HG03342 (cell line): ENCODE data around the gene VEGFB.

Experiments used
- ATAC-seq: cut with Tn5 transposase; IDR thresholded peaks from one replicate; pipeline ENCODE4 v1.9.1; 2021; ENCODE audit warnings: mild to moderate bottlenecking, moderate library complexity; ENCODE audit not compliant: unreplicated experiment

The VEGFB gene, protein sequence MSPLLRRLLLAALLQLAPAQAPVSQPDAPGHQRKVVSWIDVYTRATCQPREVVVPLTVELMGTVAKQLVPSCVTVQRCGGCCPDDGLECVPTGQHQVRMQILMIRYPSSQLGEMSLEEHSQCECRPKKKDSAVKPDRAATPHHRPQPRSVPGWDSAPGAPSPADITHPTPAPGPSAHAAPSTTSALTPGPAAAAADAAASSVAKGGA

DNA sequence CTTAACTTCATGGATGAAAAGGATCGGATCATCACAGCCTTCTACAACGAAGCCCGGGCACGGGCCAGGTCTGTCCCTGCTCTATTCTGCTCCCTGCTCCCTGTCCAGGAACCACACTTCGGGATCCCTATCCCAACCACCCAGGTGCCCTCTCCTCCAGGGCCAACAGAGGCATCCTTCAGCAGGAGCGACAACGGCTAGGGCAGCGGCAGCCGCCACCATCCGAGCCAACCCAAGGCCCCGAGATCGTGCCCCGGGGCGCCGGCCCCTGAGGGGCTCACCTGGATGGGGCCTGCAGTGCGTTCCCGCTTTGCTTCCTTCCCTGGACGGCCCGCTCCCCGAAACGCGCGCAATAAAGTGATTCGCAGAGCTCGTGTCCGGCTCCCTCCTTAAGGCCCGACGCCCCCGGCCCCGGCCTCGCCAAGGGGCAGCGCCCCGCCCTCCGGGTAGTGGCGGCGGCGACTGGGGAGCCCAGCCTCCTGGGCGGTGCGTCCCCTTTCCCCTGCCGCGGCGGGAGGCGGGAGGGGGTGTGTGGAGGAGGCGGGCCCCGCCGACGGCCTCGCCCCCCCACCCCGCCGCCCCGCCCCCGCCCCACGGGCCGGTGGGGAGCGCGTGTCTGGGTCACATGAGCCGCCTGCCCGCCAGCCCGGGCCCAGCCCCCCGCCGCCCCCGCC, at the start of gene VEGFB:
TSS of gene VEGFB (plus strand) at position 672 of the 674 bp plus-strand sequence. CDS start 250 bp downstream, outside the sequence.
- no peak for ATAC-seq

DNA sequence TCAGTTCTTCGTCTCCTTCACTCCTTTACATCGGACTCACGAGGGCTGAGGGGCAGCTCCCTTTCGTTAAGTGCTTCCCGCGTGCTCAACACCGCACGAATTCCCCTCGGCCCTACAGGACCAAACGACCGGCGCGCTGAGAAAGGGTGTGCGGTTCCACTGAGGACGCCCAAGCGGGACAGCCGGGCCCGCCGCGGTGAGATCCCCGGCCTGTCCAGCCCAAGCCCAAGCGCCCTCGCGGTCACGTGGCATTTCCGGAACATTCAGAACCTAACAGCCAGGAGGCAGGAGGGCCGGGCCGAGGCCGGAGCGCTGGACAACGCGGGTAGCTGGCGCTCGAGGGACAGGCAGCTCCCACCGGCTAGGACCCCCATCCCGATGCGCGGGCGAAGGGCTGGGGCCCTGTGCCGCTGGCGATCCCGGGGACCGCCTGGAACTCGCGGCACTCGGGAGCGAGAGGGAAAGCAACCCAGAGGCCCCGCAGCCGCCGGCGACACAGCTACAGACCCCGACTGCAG, 49.1 kb upstream of the VEGFB start:
- ATAC-seq, result peak; percentile 16

DNA sequence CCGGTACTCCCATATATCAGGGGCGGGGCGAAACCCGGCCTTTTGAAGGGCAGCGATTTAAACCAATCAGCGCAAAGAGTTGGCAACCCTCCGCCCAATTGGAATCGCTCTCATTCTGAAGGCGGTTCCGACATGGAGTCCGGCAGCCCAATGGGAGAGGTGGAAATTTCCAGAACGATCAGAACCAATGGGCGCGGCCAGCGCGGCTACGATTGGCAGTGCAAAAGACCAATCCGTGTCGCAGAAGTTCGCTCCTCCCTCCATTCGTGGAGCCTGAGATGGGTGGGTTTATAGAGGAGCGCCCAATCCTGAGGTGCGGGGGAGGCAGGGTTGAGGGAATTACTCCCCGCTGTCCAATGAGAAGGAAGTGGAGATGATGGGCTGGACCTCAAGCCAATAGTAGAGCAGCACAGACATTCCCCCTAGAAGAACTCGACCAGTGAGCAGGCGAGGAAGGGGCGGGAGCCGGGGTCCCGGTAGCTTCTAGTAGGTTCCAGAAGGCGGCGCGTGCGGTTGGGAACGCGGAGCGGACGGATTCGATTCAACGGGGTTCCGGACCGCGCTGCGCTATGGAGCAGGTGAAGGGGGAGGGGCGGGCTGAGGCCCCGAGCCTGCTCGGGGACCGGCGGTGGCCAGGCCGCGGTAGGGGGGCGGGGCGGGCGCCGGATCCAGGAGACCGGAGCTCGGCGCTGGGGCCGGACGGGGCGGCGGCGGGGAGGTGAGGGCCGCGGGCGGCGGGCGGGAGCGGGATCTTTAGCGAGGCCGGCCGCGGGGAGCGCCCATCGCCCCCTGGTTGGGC, 48.5 kb upstream of the VEGFB start, which contains the start of gene STIP1:
TSS of gene STIP1 (plus strand) at position 479 of the 799 bp plus-strand sequence. CDS start at position 570, 91 bp downstream.
- ATAC-seq, result peak; percentile 85

DNA sequence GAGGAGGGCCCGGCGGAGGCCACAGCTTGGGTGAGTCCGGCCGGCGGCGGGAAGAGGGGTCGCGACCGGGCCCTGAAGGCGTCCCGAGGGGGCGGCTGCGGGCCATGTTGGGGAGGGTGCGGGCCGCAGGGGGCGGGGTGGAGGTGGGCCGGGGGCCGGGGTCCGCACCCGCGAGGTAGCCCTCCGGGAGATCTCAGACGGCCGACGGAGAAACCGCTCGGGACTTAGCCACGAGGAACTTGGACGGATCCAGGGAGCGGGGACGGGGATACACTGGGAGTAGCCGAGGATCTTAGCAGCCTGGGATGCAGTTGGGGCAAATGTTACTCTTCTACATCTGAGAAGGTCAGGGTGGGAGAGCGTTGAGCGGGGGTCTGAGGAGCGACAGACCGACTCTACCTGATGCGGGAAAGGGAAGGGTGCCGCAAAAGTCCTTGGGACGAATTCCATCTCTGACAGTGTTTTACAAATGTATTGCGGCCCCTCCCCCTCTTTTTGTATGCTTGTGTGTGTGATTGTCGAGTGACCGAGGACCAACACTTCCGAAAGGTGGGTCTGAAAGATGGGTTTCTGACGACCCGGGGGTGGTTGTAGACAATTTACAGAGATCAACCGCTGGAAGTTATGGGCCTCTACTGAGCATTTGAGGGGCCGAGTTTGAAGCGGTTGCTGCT, 47.8 kb upstream of the VEGFB start:
- ATAC-seq, result no peak

DNA sequence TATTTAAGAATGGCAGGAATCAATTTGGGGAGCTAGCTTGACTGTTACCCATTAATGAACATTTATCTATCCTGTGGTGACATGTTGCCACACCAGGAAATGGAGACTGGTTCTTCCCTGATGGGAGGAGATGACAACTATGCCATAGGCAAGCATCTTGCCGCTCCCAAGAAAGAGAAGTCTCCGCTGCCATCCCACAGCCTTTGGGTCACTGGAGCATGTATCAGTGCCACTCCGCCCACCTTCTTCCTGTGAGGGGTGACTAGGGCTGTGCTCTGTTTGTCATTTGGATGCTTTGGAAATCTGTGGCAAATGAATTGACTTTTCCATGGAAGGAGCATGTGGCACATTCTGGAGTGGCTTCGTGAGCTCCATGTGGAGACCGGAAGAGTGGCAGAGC, 42.0 kb upstream of the VEGFB start:
- ATAC-seq, result no peak

DNA sequence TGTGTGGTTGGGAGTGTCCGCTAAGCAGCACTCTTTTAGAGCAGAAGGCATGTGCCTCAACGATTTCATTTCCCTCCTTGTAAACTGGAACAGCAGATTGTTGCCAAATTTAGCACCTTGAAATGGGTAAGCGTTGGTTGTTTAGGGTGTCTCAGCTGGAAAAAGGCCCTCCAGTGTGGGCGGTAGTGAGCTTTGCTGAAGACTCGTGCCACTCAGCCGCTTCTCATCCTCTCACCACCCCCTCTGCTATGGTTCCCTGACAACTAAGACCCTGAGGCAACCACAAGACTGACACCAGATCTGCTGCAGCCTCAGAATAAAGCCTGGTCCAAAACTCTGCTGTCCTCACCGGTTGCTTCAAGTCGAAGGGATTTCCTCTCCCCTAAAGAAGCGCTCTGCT, 37.8 kb upstream of the VEGFB start:
- no peak for ATAC-seq

DNA sequence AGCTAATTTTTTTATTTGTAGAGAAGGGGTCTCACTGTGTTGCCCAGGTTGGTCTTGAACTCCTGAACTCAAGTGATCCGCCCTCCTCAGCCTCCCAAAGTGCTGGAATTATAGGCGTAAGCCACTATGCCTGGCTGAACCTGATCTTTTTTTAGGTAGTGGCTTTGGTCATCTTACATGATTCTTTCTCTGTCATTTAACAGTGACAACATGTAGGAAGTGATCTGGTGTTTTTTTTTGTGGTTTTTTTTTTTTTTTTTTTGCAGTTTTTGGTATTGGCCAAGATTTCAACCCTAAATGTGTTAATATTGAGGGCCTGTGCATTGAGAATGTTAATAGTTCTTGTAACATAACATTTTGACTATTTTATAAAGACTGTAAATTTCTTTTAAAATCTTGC, 35.9 kb upstream of the VEGFB start:
- ATAC-seq, result no peak

DNA sequence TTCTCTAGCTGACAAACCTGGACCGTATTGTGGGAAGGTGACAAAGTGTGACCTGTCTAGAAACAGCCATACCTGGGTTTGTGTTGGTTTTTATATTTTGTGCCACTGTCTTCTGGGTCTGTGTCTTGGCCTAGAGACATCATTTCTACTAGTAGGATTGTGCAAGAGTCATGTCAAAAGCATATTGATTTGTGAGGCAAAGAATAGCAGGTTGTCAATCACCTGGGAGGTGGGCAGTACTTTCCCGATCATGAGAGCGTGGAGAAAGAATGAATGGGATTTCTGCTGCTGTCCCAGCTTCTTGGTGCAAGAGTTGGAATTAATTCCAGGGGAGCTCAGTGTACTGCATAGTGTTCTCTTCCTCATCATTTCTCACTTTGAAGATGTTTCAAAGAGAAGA, 32.8 kb upstream of the VEGFB start:
- ATAC-seq, result no peak

DNA sequence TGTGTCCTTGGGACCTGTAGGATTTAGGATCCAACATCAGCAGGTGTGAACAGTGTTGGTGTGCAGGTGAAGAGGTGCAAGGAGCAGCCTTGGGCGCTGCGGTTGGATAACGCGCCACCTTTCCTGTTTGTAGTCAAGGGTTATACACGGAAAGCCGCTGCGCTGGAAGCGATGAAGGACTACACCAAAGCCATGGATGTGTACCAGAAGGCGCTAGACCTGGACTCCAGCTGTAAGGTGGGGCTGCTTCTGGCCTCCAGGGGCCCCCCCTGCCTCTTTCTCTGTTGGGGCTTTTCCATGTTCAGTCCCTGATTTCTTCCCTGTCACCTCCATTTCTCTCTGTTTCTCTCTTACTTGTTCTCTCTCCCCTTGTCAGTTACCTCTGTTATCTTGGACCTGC, 31.4 kb upstream of the VEGFB start:
- no peak for ATAC-seq

DNA sequence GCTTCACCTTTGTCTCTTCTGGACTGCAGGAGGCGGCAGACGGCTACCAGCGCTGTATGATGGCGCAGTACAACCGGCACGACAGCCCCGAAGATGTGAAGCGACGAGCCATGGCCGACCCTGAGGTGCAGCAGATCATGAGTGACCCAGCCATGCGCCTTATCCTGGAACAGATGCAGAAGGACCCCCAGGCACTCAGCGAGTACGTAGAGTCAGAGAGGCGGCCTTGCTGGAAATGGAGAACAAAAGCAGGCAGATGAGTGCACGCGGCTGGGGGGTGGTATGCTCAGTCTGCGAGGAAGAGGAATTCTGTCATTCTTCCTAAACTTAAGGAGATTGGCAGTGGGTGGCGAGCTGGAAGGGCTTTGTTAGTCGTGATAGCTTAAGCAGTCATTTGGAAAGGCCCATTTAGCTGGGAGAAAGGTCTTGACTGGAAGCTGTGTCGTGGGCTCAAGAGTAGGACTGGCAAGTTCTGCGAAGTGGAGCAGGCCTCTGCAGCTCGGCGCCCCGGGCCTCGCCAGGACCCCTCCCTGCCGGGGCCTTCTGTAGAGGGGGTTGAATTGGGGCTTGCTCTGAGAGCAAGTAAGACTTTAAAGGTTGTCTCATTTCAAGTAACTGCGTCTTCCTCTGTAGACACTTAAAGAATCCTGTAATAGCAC, 30.8 kb upstream of the VEGFB start:
- no peak for ATAC-seq

DNA sequence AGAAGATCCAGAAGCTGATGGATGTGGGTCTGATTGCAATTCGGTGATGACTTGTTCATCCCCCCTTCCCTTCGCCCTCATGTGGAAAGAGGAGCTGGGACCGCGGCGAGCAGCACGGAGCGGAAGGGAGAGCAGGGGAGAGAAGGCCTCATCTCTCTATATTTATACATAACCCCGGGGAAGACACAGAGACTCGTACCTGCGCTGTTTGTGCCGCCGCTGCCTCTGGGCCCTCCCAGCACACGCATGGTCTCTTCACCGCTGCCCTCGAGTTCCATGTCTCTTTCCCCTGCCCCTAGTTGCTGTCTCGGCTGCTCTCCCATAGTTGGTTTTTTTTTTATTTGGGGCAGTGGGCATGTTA, 30.3 kb upstream of the VEGFB start:
- no peak for ATAC-seq

DNA sequence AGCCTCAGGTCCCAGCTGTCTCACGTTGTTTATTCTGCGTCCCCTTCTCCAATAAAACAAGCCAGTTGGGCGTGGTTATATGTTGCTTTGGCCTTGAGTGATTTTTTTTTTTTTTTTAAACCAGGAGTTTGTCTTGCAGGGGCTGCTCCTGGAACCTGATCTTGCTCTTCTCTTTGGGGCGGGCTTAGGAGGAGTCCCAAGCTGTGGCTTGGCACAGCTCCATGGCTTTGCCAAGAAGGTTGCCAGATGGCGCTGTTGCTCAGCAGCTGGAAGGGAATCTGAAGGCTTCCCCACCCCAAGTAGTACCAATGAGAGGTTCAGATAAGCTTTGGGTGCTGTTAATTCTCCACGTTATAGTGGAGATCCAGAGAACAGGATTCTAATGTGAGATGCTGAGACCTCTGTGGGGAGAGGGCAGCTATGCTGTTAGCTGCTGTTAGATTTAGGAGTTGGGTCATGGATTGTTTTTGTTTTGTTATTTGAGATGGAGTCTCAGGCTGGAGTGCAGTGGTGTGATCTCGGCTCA, 29.9 kb upstream of the VEGFB start:
- ATAC-seq, result no peak

DNA sequence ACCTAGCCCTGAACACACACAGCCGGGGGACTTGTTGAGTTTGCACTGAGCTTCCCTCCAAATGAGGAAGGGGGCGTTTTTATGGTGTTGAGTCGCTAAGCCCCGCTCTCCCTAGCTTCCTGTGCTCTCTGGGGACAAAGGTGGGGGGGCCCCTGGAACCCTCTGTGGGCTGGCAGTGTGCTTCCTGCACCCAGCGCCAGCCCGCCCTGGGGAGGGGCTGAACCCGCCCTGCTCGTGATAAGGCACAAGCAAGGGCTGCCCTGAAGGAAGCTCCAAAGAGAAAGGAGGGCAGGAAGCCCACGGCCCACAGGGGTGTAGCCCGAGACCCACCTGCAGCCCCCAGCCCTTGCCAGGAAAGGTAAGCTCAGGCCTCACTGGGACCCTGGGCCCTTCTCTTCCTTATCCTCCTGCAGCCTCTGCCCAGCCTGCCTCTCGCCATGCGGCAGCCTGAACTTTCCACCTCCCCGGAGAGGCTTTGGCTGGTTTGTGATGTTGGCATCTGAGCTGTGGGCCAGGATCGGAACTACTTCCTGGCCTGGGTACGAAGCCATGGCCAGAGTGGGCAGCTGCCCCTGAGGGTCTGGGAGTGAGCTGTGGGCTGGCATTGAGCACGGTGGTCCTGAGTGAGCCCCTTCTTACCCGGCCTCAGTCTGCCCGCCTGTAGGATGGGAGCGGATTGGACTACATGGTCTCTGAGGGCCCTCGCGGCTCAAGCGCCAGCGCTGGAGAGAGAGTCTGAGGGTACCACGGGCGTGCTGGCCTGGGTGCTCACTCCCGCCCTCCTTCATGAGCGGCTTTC, 27.7 kb upstream of the VEGFB start, which contains the start of gene FERMT3:
TSS of gene FERMT3 (plus strand) at position 265 of the 799 bp plus-strand sequence. CDS start 644 bp downstream, outside the sequence.
- ATAC-seq, result no peak

DNA sequence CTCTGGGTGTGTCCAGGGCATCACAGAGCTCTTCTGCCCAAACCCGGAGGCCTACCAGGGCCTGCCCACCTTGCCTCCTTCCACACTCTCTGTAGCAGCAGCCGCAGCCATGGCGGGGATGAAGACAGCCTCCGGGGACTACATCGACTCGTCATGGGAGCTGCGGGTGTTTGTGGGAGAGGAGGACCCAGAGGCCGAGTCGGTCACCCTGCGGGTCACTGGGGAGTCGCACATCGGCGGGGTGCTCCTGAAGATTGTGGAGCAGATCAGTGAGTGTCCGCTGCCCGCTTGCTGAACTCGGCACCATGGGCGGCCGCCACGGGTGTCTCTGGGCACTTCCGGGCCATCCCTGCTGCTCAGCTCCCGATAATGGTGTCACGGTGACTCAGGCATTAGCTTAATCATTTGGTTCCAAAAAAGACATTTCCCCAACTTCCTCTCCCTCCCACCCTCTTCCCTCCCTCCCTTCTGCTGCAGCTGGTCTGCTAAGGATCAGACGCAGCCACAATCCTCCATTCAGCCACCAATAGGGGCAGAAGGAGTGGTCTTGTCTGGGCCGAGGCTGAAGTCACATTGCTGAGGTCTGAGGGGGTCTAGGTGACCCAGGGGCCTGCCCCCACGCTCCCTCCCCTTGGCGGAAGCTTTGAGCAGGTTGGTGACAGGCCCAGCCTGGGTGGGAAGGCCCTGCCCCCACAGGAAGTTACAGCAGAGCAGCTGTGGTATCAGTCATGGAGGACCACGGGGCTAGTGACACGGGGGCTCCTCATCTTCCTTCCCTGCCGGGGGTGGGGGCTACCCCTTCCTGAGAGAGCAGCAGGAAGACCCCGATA, 26.9 kb upstream of the VEGFB start:
- ATAC-seq, result peak; percentile 56

DNA sequence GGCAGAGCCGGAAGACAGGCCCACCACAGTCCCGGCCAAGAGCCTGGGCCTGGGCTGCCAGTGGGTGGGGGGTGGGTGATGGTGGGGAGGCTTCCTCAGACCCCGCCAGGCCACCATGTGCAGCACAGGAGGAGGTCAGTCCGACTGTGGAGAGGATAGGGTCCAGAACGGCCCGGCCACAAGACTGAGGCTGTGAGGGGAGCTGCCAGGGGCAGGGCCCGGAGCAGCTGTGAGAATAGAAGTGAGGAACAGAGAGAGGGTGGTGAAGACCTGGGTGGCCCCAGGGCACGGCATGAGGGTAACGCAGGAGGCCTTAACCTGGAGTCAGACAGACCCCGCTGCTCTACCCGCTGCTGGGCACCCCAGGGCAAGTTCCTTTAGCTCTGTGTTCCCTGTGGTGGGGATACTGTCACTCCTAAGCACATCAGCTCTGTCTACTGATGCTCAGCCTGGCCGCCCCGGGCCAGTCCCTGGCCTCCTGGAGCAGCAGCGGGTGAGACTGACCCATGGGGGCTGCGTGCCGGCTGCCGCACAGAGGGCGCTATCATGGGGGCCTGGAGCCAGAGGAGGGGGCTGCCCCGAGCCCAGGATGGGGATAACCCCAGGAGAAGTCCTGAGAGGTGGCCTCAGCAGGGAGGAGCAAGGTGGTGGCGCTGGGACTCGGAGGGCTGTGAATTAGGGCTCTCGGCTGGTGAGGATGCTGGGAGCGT, 26.1 kb upstream of the VEGFB start:
- no peak for ATAC-seq

DNA sequence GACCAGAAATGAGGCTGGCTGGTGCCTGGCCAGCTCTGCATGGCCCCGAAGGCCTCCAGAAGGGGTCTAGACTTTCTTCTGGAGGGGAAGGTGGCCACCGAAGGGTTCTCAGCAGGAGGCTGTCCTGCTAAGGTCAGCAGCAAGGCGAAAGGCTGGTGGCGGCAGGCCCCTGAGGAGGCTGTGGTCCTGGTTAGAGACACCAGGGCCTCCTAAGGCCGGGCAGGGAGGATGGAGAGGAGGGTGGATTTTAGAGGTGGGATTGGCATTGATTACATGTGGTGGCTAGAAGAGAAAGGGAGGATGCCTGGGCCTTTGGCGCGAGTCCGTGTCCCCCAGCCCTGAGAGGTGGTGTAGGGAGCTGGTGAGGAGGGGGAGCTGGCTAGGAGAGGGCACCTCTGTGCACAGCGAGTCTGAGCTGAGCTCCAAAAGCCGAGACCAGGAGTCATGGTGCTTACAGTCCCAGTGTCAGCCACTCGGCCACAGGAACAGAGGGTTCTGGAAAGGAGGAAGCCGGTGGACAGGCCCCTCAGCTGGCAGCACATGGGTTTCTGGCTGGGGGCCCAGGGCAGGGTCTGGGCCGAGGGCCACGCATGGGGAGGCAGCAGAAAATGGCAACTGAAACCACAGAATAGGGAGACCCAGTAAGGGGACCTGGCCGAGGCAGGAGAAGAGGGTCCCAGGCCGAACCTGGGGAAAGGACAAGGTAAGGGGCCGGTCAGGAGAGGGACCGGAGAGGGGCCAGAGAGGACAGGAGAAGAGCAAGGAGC, 25.4 kb upstream of the VEGFB start:
- ATAC-seq, result no peak

DNA sequence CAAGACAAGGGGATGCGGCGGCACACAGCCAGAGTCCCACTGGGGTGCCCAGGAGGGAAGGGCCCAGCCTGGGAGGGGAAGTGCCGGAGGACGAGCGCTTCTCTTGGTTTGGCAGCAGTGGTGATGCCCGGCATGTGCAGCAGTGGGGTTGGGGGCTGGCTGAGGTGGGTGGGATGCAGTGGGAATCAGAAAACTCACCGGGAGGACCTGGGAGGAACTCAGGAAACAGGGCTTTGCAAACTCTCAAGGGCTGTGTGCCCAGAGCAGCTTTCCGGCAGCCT, 24.9 kb upstream of the VEGFB start:
- no peak for ATAC-seq
